Thyroid gland (tissue), 4 donors: ENCODE results near the gene SF1.

Experiments used
- POLR2A ChIP-seq, 2 donors: fragments of 450-650 bp; IDR thresholded peaks; one replicate each; pipeline ENCODE4 v1.6.1; 2017; ENCODE audit warnings: antibody characterized with exemption in 2 of 2, mild to moderate bottlenecking in 2 of 2, moderate library complexity in 1 of 2
- TF ChIP-seq, protein P1 (sequence below), 6 experiments: fragments of 200-600 bp in 3 of 6; fragments of 450-650 bp in 3 of 6; sonication (generic) in 3 of 6; IDR thresholded peaks; one replicate each; pipeline ENCODE4 v1.5.1; 2016 to 2019; ENCODE audit warnings: antibody characterized with exemption in 6 of 6, mild to moderate bottlenecking in 2 of 6, inconsistent platforms in 1 of 6, moderate library complexity in 1 of 6

DNA sequence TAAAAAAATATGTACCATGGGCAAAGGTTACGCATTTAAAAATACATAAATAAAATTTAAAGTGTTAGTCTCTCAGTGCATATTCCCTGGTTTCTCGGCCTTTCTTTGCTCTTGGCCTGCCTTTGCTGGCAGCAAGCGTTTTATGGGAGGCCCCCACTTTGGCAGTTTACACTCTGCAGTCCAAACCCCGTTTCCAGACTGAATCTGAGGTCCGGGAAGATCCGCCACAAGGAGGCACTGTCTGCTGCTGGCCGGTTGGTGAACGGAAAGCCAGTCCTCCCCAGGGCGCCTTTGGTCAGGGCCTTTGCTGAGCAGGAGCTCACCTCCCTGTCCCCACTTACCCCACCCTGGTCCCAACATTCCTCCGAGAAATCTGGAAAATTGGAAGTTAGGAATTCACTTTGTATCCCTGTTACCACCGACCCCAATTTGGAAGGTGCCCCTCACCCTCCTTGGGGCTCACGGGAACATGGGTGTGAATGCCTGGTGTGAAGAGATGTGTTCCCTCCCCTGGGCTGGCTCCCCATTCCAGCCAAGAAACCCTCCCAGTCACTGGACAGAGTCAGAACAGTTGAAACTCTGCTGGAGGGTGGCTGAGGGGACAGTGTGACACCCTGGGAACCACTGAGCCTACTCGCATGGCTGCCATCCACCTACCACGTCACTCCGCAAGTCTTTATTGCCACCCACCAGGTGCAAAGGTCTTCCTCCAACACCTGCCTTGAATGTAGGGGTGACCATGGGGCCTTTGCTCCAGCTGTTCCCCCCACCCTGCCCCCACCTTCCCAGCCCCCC is 9.4 kb upstream of the SF1 start:
- TF ChIP-seq, protein P1, sequence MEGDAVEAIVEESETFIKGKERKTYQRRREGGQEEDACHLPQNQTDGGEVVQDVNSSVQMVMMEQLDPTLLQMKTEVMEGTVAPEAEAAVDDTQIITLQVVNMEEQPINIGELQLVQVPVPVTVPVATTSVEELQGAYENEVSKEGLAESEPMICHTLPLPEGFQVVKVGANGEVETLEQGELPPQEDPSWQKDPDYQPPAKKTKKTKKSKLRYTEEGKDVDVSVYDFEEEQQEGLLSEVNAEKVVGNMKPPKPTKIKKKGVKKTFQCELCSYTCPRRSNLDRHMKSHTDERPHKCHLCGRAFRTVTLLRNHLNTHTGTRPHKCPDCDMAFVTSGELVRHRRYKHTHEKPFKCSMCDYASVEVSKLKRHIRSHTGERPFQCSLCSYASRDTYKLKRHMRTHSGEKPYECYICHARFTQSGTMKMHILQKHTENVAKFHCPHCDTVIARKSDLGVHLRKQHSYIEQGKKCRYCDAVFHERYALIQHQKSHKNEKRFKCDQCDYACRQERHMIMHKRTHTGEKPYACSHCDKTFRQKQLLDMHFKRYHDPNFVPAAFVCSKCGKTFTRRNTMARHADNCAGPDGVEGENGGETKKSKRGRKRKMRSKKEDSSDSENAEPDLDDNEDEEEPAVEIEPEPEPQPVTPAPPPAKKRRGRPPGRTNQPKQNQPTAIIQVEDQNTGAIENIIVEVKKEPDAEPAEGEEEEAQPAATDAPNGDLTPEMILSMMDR (IDR thresholded peaks at IDR 0.05): peak in 5 of 6 experiments; percentile 20 to 61 (median 36)
- TF ChIP-seq POLR2A (IDR thresholded peaks at IDR 0.05): no peak
